Measurements from ENCODE around the gene EIF6. TPM values are rescaled to one million over a fixed set of nuclear protein-coding genes. Genes with fewer than 3 reads are reported as not detected.

EIF6 gene
- total RNA-seq, 4 donors from 2014 or later, result 34.2 to 48.3 (median 47.4) TPM

- TF ChIP-seq CTCF (IDR thresholded peaks at IDR 0.05 in 4 of 5, conservative IDR thresholded peaks at IDR 0.05 in 1 of 5) (no peak), POLR2A (IDR thresholded peaks at IDR 0.05) (no peak)
- H3K27ac ChIP-seq, result no peak overlapping the region
- H3K4me3 ChIP-seq, result no peak overlapping the region
- no peaks in the 10 kb centered on the region for H3K4me1 ChIP-seq
- DNase-seq (no peak), ATAC-seq (no peak)
- in situ Hi-C loops (cut with MboI; ENCODE audit: low sequenced_read_pairs in 4 of 4), result no loop called here
- H3K36me3 ChIP-seq, result no peaks in the 10 kb centered on the region
- H3K27me3 ChIP-seq, result no peaks in the 10 kb centered on the region
- intact Hi-C loops (cut with DNase I; ENCODE audit: low total_unique reads), result no loop called here
- no peaks in the 10 kb centered on the region for H3K9me3 ChIP-seq
Observed at GRCh38 chr20:35235881-35236280, 48.7 kb downstream of the EIF6 start.

GRCh38 chr20:35232575-35232974 is 52.0 kb downstream of the EIF6 start:
- no peak for ATAC-seq
- in situ Hi-C loops (cut with MboI; ENCODE audit: low sequenced_read_pairs in 4 of 4), result no loop called here
- Histone ChIP-seq H3K27ac (no peak overlapping the region), H3K27me3 (peaks cover 0 to 4% (median 3%) of the 10 kb centered on the region in 3 donors), H3K9me3 (no peaks in the 10 kb centered on the region), H3K4me3 (no peak overlapping the region), H3K36me3 (no peaks in the 10 kb centered on the region), H3K4me1 (no peaks in the 10 kb centered on the region)
- no peak for TF ChIP-seq POLR2A (IDR thresholded peaks at IDR 0.05)
- no peak for TF ChIP-seq CTCF (IDR thresholded peaks at IDR 0.05 in 4 of 5, conservative IDR thresholded peaks at IDR 0.05 in 1 of 5)
- intact Hi-C loops (cut with DNase I; ENCODE audit: low total_unique reads), result no loop called here
- DNase-seq, result no peak

Other genes with a start within 250 kb of the EIF6 start
- gene TRPC4AP, start 192.0 kb downstream of the EIF6 start, total RNA-seq, result 10 to 100 TPM; 58.4 to 67.4 (median 63.5) TPM
- 10 to 100 TPM in 1 of 4 donors, 1 to 10 TPM in 3; 7.2 to 12.2 (median 9.5) TPM for gene EDEM2, start 137.4 kb downstream of the EIF6 start, total RNA-seq
- 10 to 100 TPM in 1 of 4 donors, 1 to 10 TPM in 3; 5.6 to 19.4 (median 7.3) TPM for gene PROCR, start 112.7 kb downstream of the EIF6 start, total RNA-seq
- gene MMP24, start 58.1 kb downstream of the EIF6 start, total RNA-seq, result under 1 TPM in 2 of 4 donors, not detected in 2; 0.07 to 0.10 TPM
- gene MMP24OS, start 6.7 kb downstream of the EIF6 start, total RNA-seq, result 10 to 100 TPM in 3 of 4 donors, 1 to 10 TPM in 1; 3.8 to 18.4 (median 12.4) TPM
- not detected for gene FAM83C, start 7.7 kb upstream of the EIF6 start, total RNA-seq
- gene UQCC1, start 127.2 kb upstream of the EIF6 start, total RNA-seq, result 10 to 100 TPM; 42.6 to 84.5 (median 64.7) TPM
- gene GDF5, start 153.5 kb upstream of the EIF6 start, total RNA-seq, result not detected
- 10 to 100 TPM; 10.9 to 13.9 (median 12.8) TPM for gene CEP250, start 170.8 kb upstream of the EIF6 start, total RNA-seq
- not detected for gene C20orf173, start 244.9 kb upstream of the EIF6 start, total RNA-seq